ENCODE data around the gene SORCS2. TPM values are rescaled to one million over a fixed set of nuclear protein-coding genes. Genes with fewer than 3 reads are reported as not detected.

Gene SORCS2
- total RNA-seq, 1 donor from 2014 or later: 13.8 TPM

- DNase-seq (ENCODE audit: low read depth) (no peak), FAIRE-seq (no peak)
- Histone ChIP-seq H3K4me1 (ENCODE audit: insufficient read depth, low read length) (no peaks in the 10 kb centered on the region), H3K36me3 (ENCODE audit: insufficient read depth, low read length) (no peaks in the 10 kb centered on the region), H3K4me2 (ENCODE audit: low read length) (no peak overlapping the region), H4K20me1 (ENCODE audit: insufficient read depth, low read length) (peaks cover 4% of the 10 kb centered on the region), H3K27me3 (ENCODE audit: insufficient read depth, low read length) (no peaks in the 10 kb centered on the region), H2AFZ (ENCODE audit: low read depth, low read length) (no peak overlapping the region), H3K79me2 (ENCODE audit: insufficient read depth, low read length) (no peaks in the 10 kb centered on the region), H3K9me3 (ENCODE audit: insufficient read depth, low read depth, low read length) (no peaks in the 10 kb centered on the region), H3K4me3 (ENCODE audit: insufficient read depth, low read depth, low read length) (no peak overlapping the region), H3K27ac (ENCODE audit: low read depth, low read length) (no peak overlapping the region), H3K9ac (ENCODE audit: low read length) (no peak overlapping the region)
- H3K27ac Mint-ChIP-seq (ENCODE audit: unreplicated experiment): no peak overlapping the region
- H3K36me3 Mint-ChIP-seq (ENCODE audit: low read depth, unreplicated experiment): peaks cover 14% of the 10 kb centered on the region
- peaks cover 18% of the 10 kb centered on the region for H3K9me3 Mint-ChIP-seq (ENCODE audit: unreplicated experiment)
- TF ChIP-seq EZH2 (IDR thresholded peaks at IDR 0.05; ENCODE audit: insufficient read depth, low read length) (no peak), CTCF (IDR thresholded peaks at IDR 0.05; ENCODE audit: insufficient read depth, low read depth, low read length) (no peak)
- H3K4me1 Mint-ChIP-seq (ENCODE audit: low read depth, unreplicated experiment): peaks cover 8% of the 10 kb centered on the region
- no peak overlapping the region for H3K4me3 Mint-ChIP-seq (ENCODE audit: unreplicated experiment)
- peaks cover 51% of the 10 kb centered on the region for H3K27me3 Mint-ChIP-seq (ENCODE audit: low read depth, unreplicated experiment)
Observed at GRCh38 chr4:7678318-7678852, 486.0 kb downstream of the SORCS2 start.

GRCh38 chr4:7679406-7680040 is 487.2 kb downstream of the SORCS2 start:
- Histone ChIP-seq H3K4me3 (ENCODE audit: insufficient read depth, low read depth, low read length) (no peak overlapping the region), H3K36me3 (ENCODE audit: insufficient read depth, low read length) (no peaks in the 10 kb centered on the region), H3K79me2 (ENCODE audit: insufficient read depth, low read length) (no peaks in the 10 kb centered on the region), H3K4me1 (ENCODE audit: insufficient read depth, low read length) (no peaks in the 10 kb centered on the region), H3K27ac (ENCODE audit: low read depth, low read length) (no peak overlapping the region), H2AFZ (ENCODE audit: low read depth, low read length) (no peak overlapping the region), H3K9ac (ENCODE audit: low read length) (no peak overlapping the region), H3K4me2 (ENCODE audit: low read length) (no peak overlapping the region), H3K27me3 (ENCODE audit: insufficient read depth, low read length) (no peaks in the 10 kb centered on the region), H3K9me3 (ENCODE audit: insufficient read depth, low read depth, low read length) (no peaks in the 10 kb centered on the region), H4K20me1 (ENCODE audit: insufficient read depth, low read length) (peaks cover 4% of the 10 kb centered on the region)
- TF ChIP-seq CTCF (IDR thresholded peaks at IDR 0.05; ENCODE audit: insufficient read depth, low read depth, low read length): no peak
- TF ChIP-seq EZH2 (IDR thresholded peaks at IDR 0.05; ENCODE audit: insufficient read depth, low read length): no peak
- DNase-seq (ENCODE audit: low read depth) (no peak), FAIRE-seq (no peak)
- peaks cover 24% of the 10 kb centered on the region for H3K36me3 Mint-ChIP-seq (ENCODE audit: low read depth, unreplicated experiment)
- peaks cover 58% of the 10 kb centered on the region for H3K27me3 Mint-ChIP-seq (ENCODE audit: low read depth, unreplicated experiment)
- H3K4me1 Mint-ChIP-seq (ENCODE audit: low read depth, unreplicated experiment): peaks cover 8% of the 10 kb centered on the region
- H3K9me3 Mint-ChIP-seq (ENCODE audit: unreplicated experiment): peaks cover 27% of the 10 kb centered on the region
- no peak overlapping the region for H3K27ac Mint-ChIP-seq (ENCODE audit: unreplicated experiment)
- H3K4me3 Mint-ChIP-seq (ENCODE audit: unreplicated experiment): no peak overlapping the region

- Mint-ChIP-seq H3K4me3 (ENCODE audit: unreplicated experiment) (no peak overlapping the region), H3K36me3 (ENCODE audit: low read depth, unreplicated experiment) (peaks cover 28% of the 10 kb centered on the region), H3K4me1 (ENCODE audit: low read depth, unreplicated experiment) (peaks cover 8% of the 10 kb centered on the region), H3K9me3 (ENCODE audit: unreplicated experiment) (peaks cover 29% of the 10 kb centered on the region), H3K27ac (ENCODE audit: unreplicated experiment) (no peak overlapping the region), H3K27me3 (ENCODE audit: low read depth, unreplicated experiment) (peaks cover 64% of the 10 kb centered on the region)
- Histone ChIP-seq H3K4me3 (ENCODE audit: insufficient read depth, low read depth, low read length) (no peak overlapping the region), H3K36me3 (ENCODE audit: insufficient read depth, low read length) (no peaks in the 10 kb centered on the region), H3K79me2 (ENCODE audit: insufficient read depth, low read length) (no peaks in the 10 kb centered on the region), H3K9me3 (ENCODE audit: insufficient read depth, low read depth, low read length) (no peaks in the 10 kb centered on the region), H4K20me1 (ENCODE audit: insufficient read depth, low read length) (peaks cover 4% of the 10 kb centered on the region), H3K9ac (ENCODE audit: low read length) (no peak overlapping the region), H3K27ac (ENCODE audit: low read depth, low read length) (no peak overlapping the region), H3K4me1 (ENCODE audit: insufficient read depth, low read length) (no peaks in the 10 kb centered on the region), H3K27me3 (ENCODE audit: insufficient read depth, low read length) (no peaks in the 10 kb centered on the region), H2AFZ (ENCODE audit: low read depth, low read length) (no peak overlapping the region), H3K4me2 (ENCODE audit: low read length) (no peak overlapping the region)
- TF ChIP-seq EZH2 (IDR thresholded peaks at IDR 0.05; ENCODE audit: insufficient read depth, low read length) (no peak), CTCF (IDR thresholded peaks at IDR 0.05; ENCODE audit: insufficient read depth, low read depth, low read length) (no peak)
- DNase-seq (ENCODE audit: low read depth) (no peak), FAIRE-seq (no peak)
Observed at GRCh38 chr4:7680106-7680505, 487.8 kb downstream of the SORCS2 start.

All from astrocyte (in vitro differentiated cells and primary cell).